Glutamatergic neuron (in vitro differentiated cells): ENCODE data around the gene AREL1. TPM values are rescaled to one million over a fixed set of nuclear protein-coding genes. Genes with fewer than 3 reads are reported as not detected.

Source experiments
- DNase-seq: peaks from one replicate; pipeline ENCODE4 v3.0.0; 2022
- H3K27ac Mint-ChIP-seq: one replicate; pipeline ENCODE4 v1.8.0; 2020; ENCODE audit warnings: mild to moderate bottlenecking, mixed read lengths, inconsistent platforms; ENCODE audit not compliant: unreplicated experiment
- H3K27me3 Mint-ChIP-seq: one replicate; pipeline ENCODE4 v1.8.0; 2020; ENCODE audit warnings: mild to moderate bottlenecking, moderate library complexity, mixed read lengths, inconsistent platforms; ENCODE audit not compliant: unreplicated experiment
- H3K36me3 Mint-ChIP-seq: one replicate; pipeline ENCODE4 v1.8.0; 2020; ENCODE audit warnings: mild to moderate bottlenecking, mixed read lengths, inconsistent platforms; ENCODE audit not compliant: unreplicated experiment
- H3K4me1 Mint-ChIP-seq: one replicate; pipeline ENCODE4 v1.8.0; 2020; ENCODE audit warnings: mild to moderate bottlenecking, low read depth, mixed read lengths, inconsistent platforms; ENCODE audit not compliant: unreplicated experiment
- H3K4me3 Mint-ChIP-seq: one replicate; pipeline ENCODE4 v1.8.0; 2020; ENCODE audit warnings: mild to moderate bottlenecking, mixed read lengths, inconsistent platforms; ENCODE audit not compliant: unreplicated experiment
- H3K9me3 Mint-ChIP-seq: one replicate; pipeline ENCODE4 v1.8.0; 2020; ENCODE audit warnings: mild to moderate bottlenecking, moderate library complexity, mixed read lengths, inconsistent platforms; ENCODE audit not compliant: unreplicated experiment
- CTCF ChIP-seq: fragments of 200-600 bp; sonication (generic); IDR thresholded peaks from one replicate; pipeline ENCODE4 v1.5.0; 2021; ENCODE audit not compliant: partially characterized antibody, unreplicated experiment
- total RNA-seq: library from RNA; stranded (reverse); fragmentation: NEBNext Ultra II Directional; extraction: Animal tissue kit (Norgen Biotek cat#: 25700); gene quantifications from one replicate; pipeline ENCODE4 v1.2.1, GENCODE V29; 2021; ENCODE audit not compliant: unreplicated experiment

Gene AREL1
- total RNA-seq, 1 donor from 2014 or later, result 69.7 TPM

GRCh38 chr14:74670726-74671411 is 42.0 kb downstream of the AREL1 start:
- no peak for TF ChIP-seq CTCF
- no peaks in the 10 kb centered on the region for H3K36me3 Mint-ChIP-seq
- no peak for DNase-seq
- no peaks in the 10 kb centered on the region for H3K4me1 Mint-ChIP-seq
- no peak overlapping the region for H3K27ac Mint-ChIP-seq
- H3K27me3 Mint-ChIP-seq, result no peaks in the 10 kb centered on the region
- no peak overlapping the region for H3K4me3 Mint-ChIP-seq
- no peaks in the 10 kb centered on the region for H3K9me3 Mint-ChIP-seq

GRCh38 chr14:74669846-74670245 is 43.0 kb downstream of the AREL1 start:
- TF ChIP-seq CTCF, result no peak
- H3K27me3 Mint-ChIP-seq, result no peaks in the 10 kb centered on the region
- H3K4me1 Mint-ChIP-seq, result no peaks in the 10 kb centered on the region
- no peaks in the 10 kb centered on the region for H3K9me3 Mint-ChIP-seq
- DNase-seq, result no peak
- H3K36me3 Mint-ChIP-seq, result no peaks in the 10 kb centered on the region
- no peak overlapping the region for H3K4me3 Mint-ChIP-seq
- H3K27ac Mint-ChIP-seq, result no peak overlapping the region

GRCh38 chr14:74669256-74669655 is 43.6 kb downstream of the AREL1 start:
- TF ChIP-seq CTCF, result no peak
- Mint-ChIP-seq H3K27me3 (no peaks in the 10 kb centered on the region), H3K4me1 (no peaks in the 10 kb centered on the region), H3K27ac (no peak overlapping the region), H3K9me3 (no peaks in the 10 kb centered on the region), H3K4me3 (no peak overlapping the region), H3K36me3 (no peaks in the 10 kb centered on the region)
- no peak for DNase-seq

- H3K4me3 Mint-ChIP-seq, result no peak overlapping the region
- no peaks in the 10 kb centered on the region for H3K27me3 Mint-ChIP-seq
- DNase-seq, result no peak
- H3K36me3 Mint-ChIP-seq, result peaks cover 8% of the 10 kb centered on the region
- no peak for TF ChIP-seq CTCF
- H3K4me1 Mint-ChIP-seq, result no peaks in the 10 kb centered on the region
- H3K27ac Mint-ChIP-seq, result no peak overlapping the region
- H3K9me3 Mint-ChIP-seq, result no peaks in the 10 kb centered on the region
Observed at GRCh38 chr14:74667758-74668157, 45.1 kb downstream of the AREL1 start.

GRCh38 chr14:74664717-74665116 is 48.2 kb downstream of the AREL1 start:
- Mint-ChIP-seq H3K4me1 (no peaks in the 10 kb centered on the region), H3K36me3 (peaks cover 8% of the 10 kb centered on the region)

More at GRCh38 chr14:74664717-74665116, 48.2 kb downstream of the AREL1 start:
- Mint-ChIP-seq H3K9me3 (no peaks in the 10 kb centered on the region), H3K4me3 (no peak overlapping the region), H3K27ac (no peak overlapping the region), H3K27me3 (no peaks in the 10 kb centered on the region)
- DNase-seq, result no peak
- TF ChIP-seq CTCF, result no peak
